WTC11 (cell line): Measurements from ENCODE around the gene BCAS3. TPM values are rescaled to one million over a fixed set of nuclear protein-coding genes. Genes with fewer than 3 reads are reported as not detected.
"Not testable (repeated sequence)": the region's sequence is repeated elsewhere in the genome, so short reads cannot be mapped to it uniquely, and the experiment has no call there.

Experiments
- ATAC-seq: fragments of 200-7000 bp; cut with Tn5 transposase; 2 replicates; pipeline ENCODE4 v1.10.0; 2021; ENCODE audit warnings: mild to moderate bottlenecking, moderate library complexity
- CTCF ChIA-PET: fragments of 300-600 bp; sonication (Branson Sonifier 250); formaldehyde crosslinking; loops from one replicate; lab custom pipeline; 2021; ENCODE audit warnings: antibody characterized with exemption; lab: Charles Lee
- POLR2A ChIA-PET: fragments of 350-600 bp; sonication (Branson Sonifier 250); formaldehyde crosslinking; loops from one replicate; lab custom pipeline; 2021; ENCODE audit warnings: antibody characterized with exemption; lab: Charles Lee
- DNase-seq: peaks from one replicate; pipeline ENCODE4 v3.0.0; 2021; ENCODE audit warnings: low spot score
- H3K27ac Mint-ChIP-seq: 2 replicates; pipeline ENCODE4 v1.8.0; 2021; ENCODE audit warnings: mixed read lengths
- H3K27me3 Mint-ChIP-seq: 2 replicates; pipeline ENCODE4 v1.8.0; 2021; ENCODE audit warnings: low read depth, mild to moderate bottlenecking, moderate library complexity, mixed read lengths
- H3K36me3 Mint-ChIP-seq: 2 replicates; pipeline ENCODE4 v1.8.0; 2021; ENCODE audit warnings: mixed read lengths
- H3K4me1 Mint-ChIP-seq: 2 replicates; pipeline ENCODE4 v1.8.0; 2022; ENCODE audit warnings: mixed read lengths
- H3K4me3 Mint-ChIP-seq: 2 replicates; pipeline ENCODE4 v1.8.0; 2021; ENCODE audit warnings: mild to moderate bottlenecking, moderate library complexity, mixed read lengths
- H3K9me3 Mint-ChIP-seq: 2 replicates; pipeline ENCODE4 v1.8.0; 2021; ENCODE audit warnings: mixed read lengths
- ATF1 ChIP-seq: sonication (generic); formaldehyde crosslinking; IDR thresholded peaks from 2 replicates; pipeline ENCODE4 v1.8.1; 2023; ENCODE audit warnings: mild to moderate bottlenecking, moderate library complexity, missing genetic modification reagents
- EMX1 ChIP-seq: fragments of 250-450 bp; sonication (Bioruptor Pico); IDR thresholded peaks from 2 replicates; pipeline ENCODE4 v1.8.0; 2021; ENCODE audit warnings: mild to moderate bottlenecking
- GRHL2 ChIP-seq: fragments of 250-450 bp; sonication (Bioruptor Pico); IDR thresholded peaks from 2 replicates; pipeline ENCODE4 v1.8.0; 2022; ENCODE audit warnings: mild to moderate bottlenecking, moderate library complexity; ENCODE audit not compliant: insufficient replicate concordance, severe bottlenecking
- JUN ChIP-seq: sonication (generic); formaldehyde crosslinking; IDR thresholded peaks from 2 replicates; pipeline ENCODE4 v1.8.0; 2023; ENCODE audit warnings: mild to moderate bottlenecking, missing genetic modification reagents
- MXD4 ChIP-seq: fragments of 250-450 bp; sonication (Bioruptor Pico); IDR thresholded peaks from 2 replicates; pipeline ENCODE4 v1.8.0; 2021; ENCODE audit warnings: mild to moderate bottlenecking, moderate library complexity, borderline replicate concordance
- NFATC4 ChIP-seq: fragments of 250-450 bp; sonication (Bioruptor Pico); IDR thresholded peaks from 2 replicates; pipeline ENCODE4 v1.9.0; 2021; ENCODE audit warnings: mild to moderate bottlenecking
- NFE2L1 ChIP-seq: sonication (generic); formaldehyde crosslinking; IDR thresholded peaks from 2 replicates; pipeline ENCODE4 v1.8.1; 2023; ENCODE audit warnings: missing genetic modification reagents
- NR2C2 ChIP-seq: sonication (generic); formaldehyde crosslinking; IDR thresholded peaks from 2 replicates; pipeline ENCODE4 v1.8.0; 2022; ENCODE audit warnings: mild to moderate bottlenecking, missing genetic modification reagents
- NR3C1 ChIP-seq: sonication (generic); formaldehyde crosslinking; conservative IDR thresholded peaks from 2 replicates; pipeline ENCODE4 v1.8.1; 2023; ENCODE audit warnings: low read depth, mild to moderate bottlenecking, missing genetic modification reagents
- TEAD1 ChIP-seq: sonication (generic); formaldehyde crosslinking; IDR thresholded peaks from 2 replicates; pipeline ENCODE4 v1.8.0; 2022; ENCODE audit warnings: mild to moderate bottlenecking, missing genetic modification reagents
- TEAD4 ChIP-seq: sonication (generic); formaldehyde crosslinking; IDR thresholded peaks from 2 replicates; pipeline ENCODE4 v1.8.0; 2022; ENCODE audit warnings: mild to moderate bottlenecking, missing genetic modification reagents
- ZNF121 ChIP-seq: sonication (generic); formaldehyde crosslinking; IDR thresholded peaks from 2 replicates; pipeline ENCODE4 v1.8.0; 2023; ENCODE audit warnings: missing genetic modification reagents
- ZNF232 ChIP-seq: sonication (generic); formaldehyde crosslinking; IDR thresholded peaks from 2 replicates; pipeline ENCODE4 v1.8.0; 2022; ENCODE audit warnings: mild to moderate bottlenecking, missing genetic modification reagents
- ZNF396 ChIP-seq: fragments of 250-450 bp; sonication (Bioruptor Pico); IDR thresholded peaks from 2 replicates; pipeline ENCODE4 v1.8.0; 2021; ENCODE audit warnings: mild to moderate bottlenecking, moderate library complexity, borderline replicate concordance
- ZNF671 ChIP-seq: fragments of 250-450 bp; sonication (Bioruptor Pico); IDR thresholded peaks from 2 replicates; pipeline ENCODE4 v1.8.0; 2021; ENCODE audit warnings: mild to moderate bottlenecking
- total RNA-seq: library from RNA; stranded (reverse); gene quantifications from 3 replicates; pipeline ENCODE4 v1.2.3, GENCODE V29; 2021
- TF ChIP-seq, protein P1 (sequence below): sonication (generic); formaldehyde crosslinking; IDR thresholded peaks from 2 replicates; pipeline ENCODE4 v1.8.1; 2022; ENCODE audit warnings: mild to moderate bottlenecking, missing genetic modification reagents, moderate library complexity, borderline replicate concordance
- TF ChIP-seq, protein P2 (sequence below): sonication (generic); formaldehyde crosslinking; IDR thresholded peaks from 2 replicates; pipeline ENCODE4 v1.8.1; 2023; ENCODE audit warnings: mild to moderate bottlenecking, missing genetic modification reagents
- TF ChIP-seq, protein P3 (sequence below): fragments of 250-450 bp; sonication (Bioruptor Pico); IDR thresholded peaks from 2 replicates; pipeline ENCODE4 v1.9.0; 2021; ENCODE audit warnings: mild to moderate bottlenecking
- TF ChIP-seq, protein P4 (sequence below): sonication (generic); formaldehyde crosslinking; conservative IDR thresholded peaks from 2 replicates; pipeline ENCODE4 v1.8.1; 2022; ENCODE audit warnings: mild to moderate bottlenecking, missing genetic modification reagents
- TF ChIP-seq, protein P5 (sequence below): fragments of 250-450 bp; sonication (Bioruptor Pico); IDR thresholded peaks from 2 replicates; pipeline ENCODE4 v1.9.0; 2021; ENCODE audit warnings: moderate library complexity, mild to moderate bottlenecking, inconsistent platforms, borderline replicate concordance
- TF ChIP-seq, protein P6 (sequence below): fragments of 250-450 bp; sonication (Bioruptor Pico); IDR thresholded peaks from 2 replicates; pipeline ENCODE4 v1.8.0; 2021; ENCODE audit warnings: mild to moderate bottlenecking
- TF ChIP-seq, protein P7 (sequence below): sonication (generic); formaldehyde crosslinking; IDR thresholded peaks from 2 replicates; pipeline ENCODE4 v1.8.0; 2022; ENCODE audit warnings: mild to moderate bottlenecking, missing genetic modification reagents
- TF ChIP-seq, protein P8 (sequence below): sonication (generic); formaldehyde crosslinking; IDR thresholded peaks from 2 replicates; pipeline ENCODE4 v1.8.0; 2022; ENCODE audit warnings: mild to moderate bottlenecking, missing genetic modification reagents

Gene BCAS3
- total RNA-seq, 1 experiment from 2014 or later = 15.5 TPM

DNA sequence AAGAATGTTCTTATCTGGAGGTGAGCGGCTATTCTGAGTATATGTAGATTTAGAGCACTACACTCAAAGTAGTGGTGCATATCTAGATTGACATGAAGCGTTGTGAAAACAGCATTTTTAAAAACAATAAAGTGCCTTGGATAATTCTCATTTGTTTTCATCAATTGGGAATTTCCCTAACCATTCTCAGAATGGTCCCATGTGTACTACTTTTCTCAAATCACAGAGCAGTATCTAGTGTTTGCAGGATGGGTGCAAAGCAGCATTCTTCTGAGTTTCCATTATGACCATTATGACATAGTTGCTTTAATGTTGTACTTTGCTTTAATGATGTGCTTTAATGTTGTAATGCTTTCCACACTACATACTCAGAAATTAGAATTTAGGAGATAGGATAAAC, 16.2 kb upstream of the BCAS3 start:
- CTCF ChIA-PET = no interaction called here
- DNase-seq = no peak

DNA sequence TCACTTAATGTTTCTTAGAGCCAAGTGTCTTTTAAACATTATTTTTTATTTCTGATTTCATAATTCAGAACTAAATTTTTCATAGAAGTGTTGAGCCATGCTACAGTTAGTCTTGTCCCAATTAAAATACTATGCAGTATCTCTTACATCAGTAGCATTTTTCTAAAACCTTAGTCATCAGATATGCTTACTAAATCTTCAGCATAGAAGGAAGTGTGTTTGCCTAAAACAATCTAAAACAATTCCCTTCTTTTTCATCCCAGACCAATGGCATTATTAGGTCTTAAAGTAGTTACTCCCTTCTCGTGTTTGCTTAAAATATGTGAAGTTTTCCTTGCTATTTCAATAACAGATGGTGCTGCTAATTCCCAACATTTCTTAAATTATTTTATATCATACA, 13.6 kb upstream of the BCAS3 start:
- no peaks in the 10 kb centered on the region for H3K9me3 Mint-ChIP-seq
- POLR2A ChIA-PET = no interaction called here
- no peaks in the 10 kb centered on the region for H3K27me3 Mint-ChIP-seq
- no peak for TF ChIP-seq ZNF121 (CRISPR knock-in tag)
- ATAC-seq = no peak
- H3K4me3 Mint-ChIP-seq = no peak overlapping the region
- no peak overlapping the region for H3K27ac Mint-ChIP-seq
- CTCF ChIA-PET = no interaction called here
- DNase-seq = no peak
- H3K36me3 Mint-ChIP-seq = peaks cover 13% of the 10 kb centered on the region
- H3K4me1 Mint-ChIP-seq = no peaks in the 10 kb centered on the region

More for the DNA sequence above, 16.2 kb upstream of the BCAS3 start:
- H3K4me1 Mint-ChIP-seq = no peaks in the 10 kb centered on the region
- H3K27me3 Mint-ChIP-seq = no peaks in the 10 kb centered on the region
- no peak overlapping the region for H3K4me3 Mint-ChIP-seq
- no peak overlapping the region for H3K27ac Mint-ChIP-seq
- H3K9me3 Mint-ChIP-seq = no peaks in the 10 kb centered on the region
- no peak for ATAC-seq
- TF ChIP-seq NR2C2 (CRISPR knock-in tag) (no peak), TEAD4 (CRISPR knock-in tag) (no peak), GRHL2 (CRISPR knock-in tag) (no peak), EMX1 (CRISPR knock-in tag) (no peak), NFE2L1 (CRISPR knock-in tag) (no peak), NFATC4 (CRISPR knock-in tag) (no peak)
- TF ChIP-seq, protein P1, sequence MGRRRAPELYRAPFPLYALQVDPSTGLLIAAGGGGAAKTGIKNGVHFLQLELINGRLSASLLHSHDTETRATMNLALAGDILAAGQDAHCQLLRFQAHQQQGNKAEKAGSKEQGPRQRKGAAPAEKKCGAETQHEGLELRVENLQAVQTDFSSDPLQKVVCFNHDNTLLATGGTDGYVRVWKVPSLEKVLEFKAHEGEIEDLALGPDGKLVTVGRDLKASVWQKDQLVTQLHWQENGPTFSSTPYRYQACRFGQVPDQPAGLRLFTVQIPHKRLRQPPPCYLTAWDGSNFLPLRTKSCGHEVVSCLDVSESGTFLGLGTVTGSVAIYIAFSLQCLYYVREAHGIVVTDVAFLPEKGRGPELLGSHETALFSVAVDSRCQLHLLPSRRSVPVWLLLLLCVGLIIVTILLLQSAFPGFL (CRISPR knock-in tag) = no peak
- TF ChIP-seq, protein P2, sequence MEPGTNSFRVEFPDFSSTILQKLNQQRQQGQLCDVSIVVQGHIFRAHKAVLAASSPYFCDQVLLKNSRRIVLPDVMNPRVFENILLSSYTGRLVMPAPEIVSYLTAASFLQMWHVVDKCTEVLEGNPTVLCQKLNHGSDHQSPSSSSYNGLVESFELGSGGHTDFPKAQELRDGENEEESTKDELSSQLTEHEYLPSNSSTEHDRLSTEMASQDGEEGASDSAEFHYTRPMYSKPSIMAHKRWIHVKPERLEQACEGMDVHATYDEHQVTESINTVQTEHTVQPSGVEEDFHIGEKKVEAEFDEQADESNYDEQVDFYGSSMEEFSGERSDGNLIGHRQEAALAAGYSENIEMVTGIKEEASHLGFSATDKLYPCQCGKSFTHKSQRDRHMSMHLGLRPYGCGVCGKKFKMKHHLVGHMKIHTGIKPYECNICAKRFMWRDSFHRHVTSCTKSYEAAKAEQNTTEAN (CRISPR knock-in tag) = no peak
- TF ChIP-seq, protein P3, sequence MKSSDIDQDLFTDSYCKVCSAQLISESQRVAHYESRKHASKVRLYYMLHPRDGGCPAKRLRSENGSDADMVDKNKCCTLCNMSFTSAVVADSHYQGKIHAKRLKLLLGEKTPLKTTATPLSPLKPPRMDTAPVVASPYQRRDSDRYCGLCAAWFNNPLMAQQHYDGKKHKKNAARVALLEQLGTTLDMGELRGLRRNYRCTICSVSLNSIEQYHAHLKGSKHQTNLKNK (CRISPR knock-in tag) = no peak
- H3K36me3 Mint-ChIP-seq = peaks cover 18% of the 10 kb centered on the region
- POLR2A ChIA-PET = no interaction called here

DNA sequence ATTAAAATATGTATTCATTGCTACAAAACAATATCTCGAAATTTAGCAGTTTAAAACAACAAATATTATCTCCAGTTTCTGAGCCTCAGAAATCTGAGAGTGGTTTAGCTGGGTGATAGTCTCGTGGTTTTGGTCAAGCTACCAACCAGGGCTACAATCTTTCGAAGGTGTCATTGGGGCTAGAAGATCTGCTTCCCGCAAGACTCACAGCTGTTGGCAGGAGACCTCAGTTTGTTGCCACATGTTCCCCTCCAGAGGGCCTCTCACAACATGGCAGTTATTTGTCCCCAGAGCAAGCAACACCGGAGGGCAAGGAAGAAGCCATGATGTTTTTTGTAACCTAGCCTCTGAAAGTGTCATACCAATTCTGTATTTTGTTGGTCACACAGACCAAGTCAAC, 12.0 kb upstream of the BCAS3 start:
- POLR2A ChIA-PET = no interaction called here
- DNase-seq (no peak), ATAC-seq (no peak)
- TF ChIP-seq TEAD1 (CRISPR knock-in tag) (no peak), ZNF232 (no peak), NR3C1 (no peak)
- TF ChIP-seq, protein P4, sequence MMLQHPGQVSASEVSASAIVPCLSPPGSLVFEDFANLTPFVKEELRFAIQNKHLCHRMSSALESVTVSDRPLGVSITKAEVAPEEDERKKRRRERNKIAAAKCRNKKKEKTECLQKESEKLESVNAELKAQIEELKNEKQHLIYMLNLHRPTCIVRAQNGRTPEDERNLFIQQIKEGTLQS (CRISPR knock-in tag) = no peak
- H3K9me3 Mint-ChIP-seq = no peaks in the 10 kb centered on the region
- H3K27me3 Mint-ChIP-seq = no peaks in the 10 kb centered on the region
- no peaks in the 10 kb centered on the region for H3K4me1 Mint-ChIP-seq
- H3K4me3 Mint-ChIP-seq = no peak overlapping the region
- no peak overlapping the region for H3K27ac Mint-ChIP-seq
- H3K36me3 Mint-ChIP-seq = peaks cover 13% of the 10 kb centered on the region
- CTCF ChIA-PET = no interaction called here

DNA sequence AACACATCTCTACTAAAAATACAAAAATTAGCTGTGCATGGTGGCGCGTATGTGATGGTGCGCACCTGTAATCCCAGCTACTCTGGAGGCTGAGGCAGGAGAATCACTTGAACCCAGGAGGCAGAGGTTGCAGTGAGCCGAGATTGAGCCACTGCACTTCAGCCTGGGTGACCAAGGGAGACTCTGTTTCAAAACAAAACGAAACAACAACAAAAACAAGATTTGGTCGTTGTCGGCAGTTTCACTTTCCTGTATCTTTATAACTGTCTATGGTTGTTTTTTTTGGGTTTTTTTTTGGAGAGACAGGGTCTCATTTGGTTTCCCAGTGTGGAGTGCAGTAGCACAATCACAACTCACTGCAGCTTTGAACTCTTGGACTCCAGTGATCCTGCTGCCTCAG, 8.9 kb upstream of the BCAS3 start:
- H3K27me3 Mint-ChIP-seq, H3K4me1 Mint-ChIP-seq, H3K4me3 Mint-ChIP-seq, H3K9me3 Mint-ChIP-seq, ATAC-seq, POLR2A ChIA-PET, H3K27ac Mint-ChIP-seq, H3K36me3 Mint-ChIP-seq, DNase-seq, CTCF ChIA-PET: not testable (repeated sequence)

DNA sequence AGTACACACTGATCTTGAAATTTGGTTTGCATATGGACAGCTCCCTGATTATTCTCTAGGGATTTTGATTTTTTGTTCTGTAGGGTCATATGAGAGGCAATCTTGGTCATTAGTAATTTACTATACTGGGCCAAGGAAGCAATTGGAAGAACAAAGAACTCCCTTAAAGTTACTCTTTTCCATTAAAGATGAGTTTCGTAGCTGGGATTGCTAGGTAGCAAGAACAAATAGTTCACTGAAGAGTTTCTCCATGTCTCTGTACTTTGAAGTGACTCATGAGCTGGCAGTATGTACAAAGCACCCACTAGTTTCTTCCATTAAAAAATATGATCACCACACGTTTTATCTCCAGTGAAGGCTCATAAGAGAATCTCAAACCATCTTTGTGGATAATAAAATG, 6.2 kb upstream of the BCAS3 start:
- no peak overlapping the region for H3K27ac Mint-ChIP-seq
- CTCF ChIA-PET = interaction anchor here (0.6 to 1.0 kb wide), 2 partner anchors 32 to 529 kb away, joined by 3 read pairs; no protein-coding TSS in a partner anchor
- peaks cover 10% of the 10 kb centered on the region for H3K9me3 Mint-ChIP-seq
- no peak overlapping the region for H3K4me3 Mint-ChIP-seq
- ATAC-seq = no peak
- no peaks in the 10 kb centered on the region for H3K36me3 Mint-ChIP-seq
- no peak for DNase-seq
- POLR2A ChIA-PET = no interaction called here
- no peaks in the 10 kb centered on the region for H3K4me1 Mint-ChIP-seq
- no peaks in the 10 kb centered on the region for H3K27me3 Mint-ChIP-seq
- TF ChIP-seq EMX1 (CRISPR knock-in tag) (no peak), ZNF671 (CRISPR knock-in tag) (no peak), JUN (no peak), ZNF232 (no peak), ZNF396 (CRISPR knock-in tag) (no peak), MXD4 (no peak), ATF1 (no peak)
- TF ChIP-seq, protein P5, sequence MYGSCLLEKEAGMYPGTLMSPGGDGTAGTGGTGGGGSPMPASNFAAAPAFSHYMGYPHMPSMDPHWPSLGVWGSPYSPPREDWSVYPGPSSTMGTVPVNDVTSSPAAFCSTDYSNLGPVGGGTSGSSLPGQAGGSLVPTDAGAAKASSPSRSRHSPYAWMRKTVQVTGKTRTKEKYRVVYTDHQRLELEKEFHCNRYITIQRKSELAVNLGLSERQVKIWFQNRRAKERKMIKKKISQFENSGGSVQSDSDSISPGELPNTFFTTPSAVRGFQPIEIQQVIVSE (CRISPR knock-in tag) = no peak
- TF ChIP-seq, protein P6, sequence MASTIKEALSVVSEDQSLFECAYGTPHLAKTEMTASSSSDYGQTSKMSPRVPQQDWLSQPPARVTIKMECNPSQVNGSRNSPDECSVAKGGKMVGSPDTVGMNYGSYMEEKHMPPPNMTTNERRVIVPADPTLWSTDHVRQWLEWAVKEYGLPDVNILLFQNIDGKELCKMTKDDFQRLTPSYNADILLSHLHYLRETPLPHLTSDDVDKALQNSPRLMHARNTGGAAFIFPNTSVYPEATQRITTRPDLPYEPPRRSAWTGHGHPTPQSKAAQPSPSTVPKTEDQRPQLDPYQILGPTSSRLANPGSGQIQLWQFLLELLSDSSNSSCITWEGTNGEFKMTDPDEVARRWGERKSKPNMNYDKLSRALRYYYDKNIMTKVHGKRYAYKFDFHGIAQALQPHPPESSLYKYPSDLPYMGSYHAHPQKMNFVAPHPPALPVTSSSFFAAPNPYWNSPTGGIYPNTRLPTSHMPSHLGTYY (CRISPR knock-in tag) = no peak
- TF ChIP-seq, protein P7, sequence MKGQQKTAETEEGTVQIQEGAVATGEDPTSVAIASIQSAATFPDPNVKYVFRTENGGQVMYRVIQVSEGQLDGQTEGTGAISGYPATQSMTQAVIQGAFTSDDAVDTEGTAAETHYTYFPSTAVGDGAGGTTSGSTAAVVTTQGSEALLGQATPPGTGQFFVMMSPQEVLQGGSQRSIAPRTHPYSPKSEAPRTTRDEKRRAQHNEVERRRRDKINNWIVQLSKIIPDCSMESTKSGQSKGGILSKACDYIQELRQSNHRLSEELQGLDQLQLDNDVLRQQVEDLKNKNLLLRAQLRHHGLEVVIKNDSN (CRISPR knock-in tag) = no peak
- TF ChIP-seq, protein P8, sequence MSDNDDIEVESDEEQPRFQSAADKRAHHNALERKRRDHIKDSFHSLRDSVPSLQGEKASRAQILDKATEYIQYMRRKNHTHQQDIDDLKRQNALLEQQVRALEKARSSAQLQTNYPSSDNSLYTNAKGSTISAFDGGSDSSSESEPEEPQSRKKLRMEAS = no peak
